HEK293 (cell line): Measurements from ENCODE around the gene LRRC46.

Experiments used
- CTCF ChIA-PET: fragments of 350-600 bp; formaldehyde crosslinking; extraction: SDS; loops from one replicate; lab custom pipeline; 2021; ENCODE audit warnings: antibody characterized with exemption; lab: Yijun Ruan, JAX
- POLR2A ChIA-PET: fragments of 300-600 bp; formaldehyde crosslinking; extraction: SDS; loops from one replicate; lab custom pipeline; 2020; ENCODE audit warnings: antibody characterized with exemption, inconsistent platforms; lab: Yijun Ruan, JAX
- H3K27ac ChIP-seq: fragments of 200-500 bp; sonication (Bioruptor generic); 2 replicates; pipeline ENCODE4 v1.5.1; 2014; ENCODE audit warnings: low read depth, low read length, control low read depth, inconsistent platforms; ENCODE audit errors: extremely low read depth
- H3K36me3 ChIP-seq, 2 experiments: fragments of 200-500 bp in 1 of 2; sonication (Bioruptor generic) in 1 of 2; 1 replicate in 1 of 2; 2 replicates in 1 of 2; pipeline ENCODE4 v1.5.1; 2014 to 2017; ENCODE audit warnings: inconsistent platforms in 2 of 2, low read length in 2 of 2; ENCODE audit not compliant: control insufficient read depth in 2 of 2, insufficient read depth in 1 of 2
- H3K4me1 ChIP-seq: fragments of 200-500 bp; sonication (Bioruptor generic); 2 replicates; pipeline ENCODE4 v1.5.1; 2014; ENCODE audit warnings: mild to moderate bottlenecking, low read length, inconsistent platforms; ENCODE audit not compliant: control insufficient read depth, insufficient read depth
- H3K4me3 ChIP-seq: 2 replicates; pipeline ENCODE4 v1.5.1; 2011; ENCODE audit warnings: low read depth, mild to moderate bottlenecking, control low read depth, low read length, moderate library complexity
- H3K9me3 ChIP-seq: fragments of 200-500 bp; sonication (Bioruptor generic); 2 replicates; pipeline ENCODE4 v1.5.1; 2014; ENCODE audit warnings: low read depth, low read length, inconsistent platforms; ENCODE audit not compliant: control insufficient read depth, insufficient read depth
- AEBP2 ChIP-seq: fragments of 450-650 bp; formaldehyde crosslinking; IDR thresholded peaks from 2 replicates; pipeline ENCODE4 v1.5.1; 2016; ENCODE audit warnings: missing biosample characterization, missing genetic modification characterization, borderline replicate concordance
- BCL11B ChIP-seq: fragments of 450-650 bp; formaldehyde crosslinking; IDR thresholded peaks from 2 replicates; pipeline ENCODE4 v1.5.1; 2016; ENCODE audit warnings: low read depth, missing biosample characterization, missing genetic modification characterization
- GFI1B ChIP-seq: fragments of 450-650 bp; formaldehyde crosslinking; IDR thresholded peaks from 2 replicates; pipeline ENCODE4 v1.5.1; 2016; ENCODE audit warnings: missing biosample characterization, missing genetic modification characterization
- HOXA7 ChIP-seq: sonication (generic); formaldehyde crosslinking; IDR thresholded peaks from 2 replicates; pipeline ENCODE4 v1.8.1; 2022; ENCODE audit warnings: missing genetic modification reagents, borderline replicate concordance
- MEIS1 ChIP-seq: sonication (generic); formaldehyde crosslinking; IDR thresholded peaks from 2 replicates; pipeline ENCODE4 v1.8.1; 2022; ENCODE audit warnings: missing genetic modification reagents, mild to moderate bottlenecking, borderline replicate concordance
- PRDM1 ChIP-seq: fragments of 450-650 bp; formaldehyde crosslinking; IDR thresholded peaks from 2 replicates; pipeline ENCODE4; 2016; ENCODE audit warnings: missing biosample characterization, missing genetic modification characterization
- TSHZ1 ChIP-seq: fragments of 450-650 bp; formaldehyde crosslinking; IDR thresholded peaks from 2 replicates; pipeline ENCODE4 v1.5.1; 2016; ENCODE audit warnings: missing biosample characterization, missing genetic modification characterization, borderline replicate concordance
- ZFP41 ChIP-seq: fragments of 450-650 bp; formaldehyde crosslinking; IDR thresholded peaks from 2 replicates; pipeline ENCODE4 v1.5.1; 2016; ENCODE audit warnings: missing biosample characterization, missing genetic modification characterization, borderline replicate concordance
- ZNF138 ChIP-seq: fragments of 450-650 bp; formaldehyde crosslinking; IDR thresholded peaks from 2 replicates; pipeline ENCODE4 v1.5.1; 2016; ENCODE audit warnings: missing biosample characterization, missing genetic modification characterization, borderline replicate concordance
- ZNF169 ChIP-seq: fragments of 450-650 bp; formaldehyde crosslinking; IDR thresholded peaks from 2 replicates; pipeline ENCODE4 v1.5.1; 2016; ENCODE audit warnings: missing biosample characterization, missing genetic modification characterization
- ZNF174 ChIP-seq: fragments of 450-650 bp; formaldehyde crosslinking; IDR thresholded peaks from 2 replicates; pipeline ENCODE4 v1.5.0; 2017; ENCODE audit warnings: missing biosample characterization, mild to moderate bottlenecking, missing genetic modification characterization
- ZNF175 ChIP-seq: fragments of 450-650 bp; formaldehyde crosslinking; IDR thresholded peaks from 2 replicates; pipeline ENCODE4 v1.5.1; 2016; ENCODE audit warnings: missing biosample characterization, missing genetic modification characterization
- ZNF184 ChIP-seq: fragments of 450-650 bp; IDR thresholded peaks from 2 replicates; pipeline ENCODE4 v1.5.1; 2018; ENCODE audit warnings: missing biosample characterization, mild to moderate bottlenecking, missing genetic modification characterization
- ZNF223 ChIP-seq: fragments of 450-650 bp; formaldehyde crosslinking; IDR thresholded peaks from 2 replicates; pipeline ENCODE4 v1.5.1; 2016; ENCODE audit warnings: missing biosample characterization, missing genetic modification characterization
- ZNF274 ChIP-seq, 2 experiments: fragments of 200-500 bp in 1 of 2; fragments of 450-650 bp in 1 of 2; sonication (Bioruptor generic) in 1 of 2; formaldehyde crosslinking in 1 of 2; IDR thresholded peaks; 2 replicates each; pipeline versions ENCODE4 v1.5.1 to v1.6.1; 2014 to 2016; ENCODE audit warnings: borderline replicate concordance in 1 of 2, inconsistent platforms in 1 of 2, low read length in 1 of 2, missing biosample characterization in 1 of 2, missing genetic modification characterization in 1 of 2
- ZNF324 ChIP-seq: fragments of 450-650 bp; formaldehyde crosslinking; IDR thresholded peaks from 2 replicates; pipeline ENCODE4 v1.5.1; 2016; ENCODE audit warnings: missing biosample characterization, missing genetic modification characterization
- ZNF350 ChIP-seq: fragments of 450-650 bp; formaldehyde crosslinking; IDR thresholded peaks from 2 replicates; pipeline ENCODE4 v1.5.0; 2017; ENCODE audit warnings: missing biosample characterization, mild to moderate bottlenecking, missing genetic modification characterization
- ZNF394 ChIP-seq: fragments of 450-650 bp; formaldehyde crosslinking; IDR thresholded peaks from 2 replicates; pipeline ENCODE4 v1.5.1; 2016; ENCODE audit warnings: missing biosample characterization, missing genetic modification characterization, mild to moderate bottlenecking, moderate library complexity, borderline replicate concordance
- ZNF423 ChIP-seq: fragments of 450-650 bp; formaldehyde crosslinking; IDR thresholded peaks from 2 replicates; pipeline ENCODE4 v1.5.1; 2016; ENCODE audit warnings: missing biosample characterization, missing genetic modification characterization
- ZNF426 ChIP-seq: fragments of 450-650 bp; formaldehyde crosslinking; IDR thresholded peaks from 2 replicates; pipeline ENCODE4 v1.5.1; 2017; ENCODE audit warnings: missing biosample characterization, missing genetic modification characterization, mild to moderate bottlenecking, inconsistent platforms, moderate library complexity
- ZNF48 ChIP-seq: fragments of 450-650 bp; formaldehyde crosslinking; IDR thresholded peaks from 2 replicates; pipeline ENCODE4 v1.5.1; 2016; ENCODE audit warnings: missing biosample characterization, missing genetic modification characterization
- ZNF501 ChIP-seq: fragments of 450-650 bp; formaldehyde crosslinking; IDR thresholded peaks from 2 replicates; pipeline ENCODE4 v1.5.1; 2016; ENCODE audit warnings: missing biosample characterization, missing genetic modification characterization
- ZNF548 ChIP-seq: fragments of 450-650 bp; formaldehyde crosslinking; IDR thresholded peaks from 2 replicates; pipeline ENCODE4 v1.5.1; 2016; ENCODE audit warnings: missing biosample characterization, missing genetic modification characterization
- ZNF580 ChIP-seq: fragments of 450-650 bp; formaldehyde crosslinking; IDR thresholded peaks from 2 replicates; pipeline ENCODE4 v1.5.1; 2016; ENCODE audit warnings: missing biosample characterization, missing genetic modification characterization
- ZNF654 ChIP-seq: fragments of 450-650 bp; formaldehyde crosslinking; IDR thresholded peaks from 2 replicates; pipeline ENCODE4 v1.5.1; 2016; ENCODE audit warnings: low read depth, missing biosample characterization, missing genetic modification characterization
- ZNF76 ChIP-seq: fragments of 450-650 bp; formaldehyde crosslinking; IDR thresholded peaks from 2 replicates; pipeline ENCODE4; 2016; ENCODE audit warnings: low read depth, missing biosample characterization, missing genetic modification characterization, borderline replicate concordance
- ZNF768 ChIP-seq: fragments of 450-650 bp; formaldehyde crosslinking; IDR thresholded peaks from 2 replicates; pipeline ENCODE4 v1.5.1; 2018; ENCODE audit warnings: missing biosample characterization, mild to moderate bottlenecking, missing genetic modification characterization
- ZNF830 ChIP-seq: fragments of 450-650 bp; IDR thresholded peaks from 2 replicates; pipeline ENCODE4 v1.5.0; 2018; ENCODE audit warnings: missing biosample characterization, missing genetic modification characterization, low read depth, mild to moderate bottlenecking, moderate library complexity
- ZNF837 ChIP-seq: fragments of 450-650 bp; formaldehyde crosslinking; IDR thresholded peaks from 2 replicates; pipeline ENCODE4 v1.5.1; 2016; ENCODE audit warnings: missing biosample characterization, missing genetic modification characterization
- ZNF843 ChIP-seq: fragments of 450-650 bp; formaldehyde crosslinking; IDR thresholded peaks from 2 replicates; pipeline ENCODE4 v1.5.1; 2016; ENCODE audit warnings: missing biosample characterization, missing genetic modification characterization

Gene LRRC46

GRCh38 chr17:47804461-47804860 is 27.0 kb upstream of the LRRC46 start:
- Histone ChIP-seq H3K4me1 (no peaks in the 10 kb centered on the region), H3K4me3 (no peak overlapping the region), H3K9me3 (no peaks in the 10 kb centered on the region), H3K36me3 (peaks cover 0 to 29% of the 10 kb centered on the region in 2 experiments; a peak in 1 of 3 replicates), H3K27ac (no peak overlapping the region)
- POLR2A ChIA-PET = no interaction called here
- CTCF ChIA-PET = interaction anchor here (0.6 to 1.9 kb wide), 7 partner anchors 14 to 155 kb away, joined by 3 to 5 read pairs (median 4); no protein-coding TSS in a partner anchor
- TF ChIP-seq ZNF76 (tag by site-specific recombination) (no peak), ZNF174 (tag by site-specific recombination) (no peak), BCL11B (tag by site-specific recombination) (no peak), ZNF48 (tag by site-specific recombination) (no peak), ZNF426 (tag by site-specific recombination) (no peak), ZNF223 (tag by site-specific recombination) (no peak), ZNF830 (tag by site-specific recombination) (no peak), ZNF501 (tag by site-specific recombination) (no peak), PRDM1 (tag by site-specific recombination) (no peak), ZNF548 (tag by site-specific recombination) (no peak), ZFP41 (tag by site-specific recombination) (no peak), ZNF843 (tag by site-specific recombination) (no peak), ZNF580 (no peak), TSHZ1 (no peak), ZNF274 (IDR thresholded peaks at IDR 0.05; ENCODE audit: low read length) (no peak), ZNF274 (tag by site-specific recombination; IDR thresholded peaks at IDR 0.05; ENCODE audit: borderline replicate concordance) (no peak), ZNF324 (tag by site-specific recombination) (no peak), ZNF184 (tag by site-specific recombination) (no peak), ZNF350 (tag by site-specific recombination) (no peak)

- Histone ChIP-seq H3K4me3 (no peak overlapping the region), H3K9me3 (no peaks in the 10 kb centered on the region), H3K27ac (no peak overlapping the region), H3K4me1 (no peaks in the 10 kb centered on the region), H3K36me3 (peaks cover 0 to 31% of the 10 kb centered on the region in 2 experiments; a peak in 1 of 3 replicates)
- ChIA-PET POLR2A (no interaction called here), CTCF (interaction anchor here (0.6 to 1.7 kb wide), 3 partner anchors 22 to 108 kb away, joined by 3 to 4 read pairs (median 4); no protein-coding TSS in a partner anchor)
- no peak for TF ChIP-seq ZNF768 (tag by site-specific recombination)
- no peak for TF ChIP-seq MEIS1 (CRISPR knock-in tag)
- no peak for TF ChIP-seq HOXA7 (CRISPR knock-in tag)
- no peak for TF ChIP-seq ZNF138 (tag by site-specific recombination)
- no peak for TF ChIP-seq ZNF394 (tag by site-specific recombination)
- no peak for TF ChIP-seq ZNF423 (tag by site-specific recombination)
- TF ChIP-seq ZNF169 (tag by site-specific recombination) = no peak
- TF ChIP-seq ZNF654 (tag by site-specific recombination) = no peak
- TF ChIP-seq GFI1B (tag by site-specific recombination) = no peak
- TF ChIP-seq ZNF175 (tag by site-specific recombination) = no peak
- no peak for TF ChIP-seq AEBP2 (tag by site-specific recombination)
- no peak for TF ChIP-seq ZNF837 (tag by site-specific recombination)
Measured at GRCh38 chr17:47806026-47806912, 25.2 kb upstream of the LRRC46 start.
